Activated naive CD8-positive, alpha-beta T cell treated with anti-CD3 and anti-CD28 coated beads, Interleukin-2, amount 50 U/mL, for 24 hours (primary cell): ENCODE measurements around the gene FGF11.

Source experiments
- ATAC-seq: fragments of 150-1000 bp; cut with Tn5 transposase; one replicate; pipeline ENCODE4 v1.10.0; 2021
- DNase-seq: peaks from one replicate; pipeline ENCODE4 v3.0.0; 2021
- H3K27ac Mint-ChIP-seq: one replicate; pipeline ENCODE4 v1.8.0; 2021; ENCODE audit warnings: mild to moderate bottlenecking, mixed read lengths
- H3K27me3 Mint-ChIP-seq: one replicate; pipeline ENCODE4 v1.8.0; 2021; ENCODE audit warnings: mixed read lengths
- H3K36me3 Mint-ChIP-seq: one replicate; pipeline ENCODE4 v1.8.0; 2021; ENCODE audit warnings: low read depth, mixed read lengths
- H3K4me1 Mint-ChIP-seq: one replicate; pipeline ENCODE4 v1.8.0; 2021; ENCODE audit warnings: mixed read lengths
- H3K4me3 Mint-ChIP-seq: one replicate; pipeline ENCODE4 v1.8.0; 2021; ENCODE audit warnings: mild to moderate bottlenecking, moderate library complexity, mixed read lengths
- H3K9me3 Mint-ChIP-seq: one replicate; pipeline ENCODE4 v1.8.0; 2021; ENCODE audit warnings: mixed read lengths

The FGF11 gene

GRCh38 chr17:7444682-7445618 lies 5.6 kb downstream of the FGF11 start, which contains the start of gene CHRNB1:
CHRNB1 (plus strand) TSS chr17:7445061; CDS start chr17:7445128, 67 bp downstream.
- Mint-ChIP-seq H3K4me3 (peak within 1 kb of the TSS; percentile 60), H3K4me1 (peaks cover 31% of the 10 kb centered on the region), H3K9me3 (no peaks in the 10 kb centered on the region), H3K27ac (no peak within 1 kb of the TSS), H3K27me3 (peaks cover 55% of the 10 kb centered on the region), H3K36me3 (peaks cover 3% of the 10 kb centered on the region)
- ATAC-seq (peak; percentile 11), DNase-seq (peak; percentile 27)

GRCh38 chr17:7445619-7445968 lies 6.3 kb downstream of the FGF11 start:
- peak; percentile 29 for DNase-seq
- H3K27me3 Mint-ChIP-seq: peaks cover 49% of the 10 kb centered on the region
- H3K36me3 Mint-ChIP-seq: peaks cover 3% of the 10 kb centered on the region

GRCh38 chr17:7448461-7448860 lies 9.1 kb downstream of the FGF11 start:
- H3K27me3 Mint-ChIP-seq: peaks cover 27% of the 10 kb centered on the region
- H3K9me3 Mint-ChIP-seq: no peaks in the 10 kb centered on the region
- DNase-seq (no peak), ATAC-seq (no peak)
- peaks cover 21% of the 10 kb centered on the region for H3K4me1 Mint-ChIP-seq
- no peak overlapping the region for H3K27ac Mint-ChIP-seq
- peaks cover 3% of the 10 kb centered on the region for H3K36me3 Mint-ChIP-seq
- no peak overlapping the region for H3K4me3 Mint-ChIP-seq

More at GRCh38 chr17:7445619-7445968, 6.3 kb downstream of the FGF11 start:
- H3K4me1 Mint-ChIP-seq: peaks cover 26% of the 10 kb centered on the region
- H3K27ac Mint-ChIP-seq: no peak overlapping the region
- H3K9me3 Mint-ChIP-seq: no peaks in the 10 kb centered on the region
- peak overlapping the region; percentile 60 for H3K4me3 Mint-ChIP-seq
- ATAC-seq: peak; percentile 65

- peaks cover 6% of the 10 kb centered on the region for H3K36me3 Mint-ChIP-seq
- no peaks in the 10 kb centered on the region for H3K9me3 Mint-ChIP-seq
- H3K4me1 Mint-ChIP-seq: peaks cover 17% of the 10 kb centered on the region
These were observed 20.7 kb downstream of the FGF11 start for GRCh38 chr17:7459961-7460545.

GRCh38 chr17:7460850-7461660 lies 21.7 kb downstream of the FGF11 start:
- H3K4me3 Mint-ChIP-seq: no peak overlapping the region
- DNase-seq (no peak), ATAC-seq (no peak)
- no peaks in the 10 kb centered on the region for H3K27me3 Mint-ChIP-seq
- peaks cover 13% of the 10 kb centered on the region for H3K4me1 Mint-ChIP-seq
- peaks cover 6% of the 10 kb centered on the region for H3K36me3 Mint-ChIP-seq
- no peaks in the 10 kb centered on the region for H3K9me3 Mint-ChIP-seq
- no peak overlapping the region for H3K27ac Mint-ChIP-seq

More at GRCh38 chr17:7459961-7460545, 20.7 kb downstream of the FGF11 start:
- no peaks in the 10 kb centered on the region for H3K27me3 Mint-ChIP-seq
- H3K27ac Mint-ChIP-seq: peak overlapping the region; percentile 47
- DNase-seq (no peak), ATAC-seq (no peak)
- H3K4me3 Mint-ChIP-seq: no peak overlapping the region

- Mint-ChIP-seq H3K27me3 (no peaks in the 10 kb centered on the region), H3K9me3 (no peaks in the 10 kb centered on the region), H3K4me1 (peaks cover 11% of the 10 kb centered on the region), H3K36me3 (peaks cover 5% of the 10 kb centered on the region), H3K27ac (no peak overlapping the region), H3K4me3 (no peak overlapping the region)
- no peak for ATAC-seq
- DNase-seq: no peak
These were observed 23.4 kb downstream of the FGF11 start for GRCh38 chr17:7462474-7463371.

- H3K27ac Mint-ChIP-seq: no peak overlapping the region
- H3K27me3 Mint-ChIP-seq: no peaks in the 10 kb centered on the region
- no peak for ATAC-seq
These were observed 24.1 kb downstream of the FGF11 start for GRCh38 chr17:7463372-7463846.

GRCh38 chr17:7464081-7464480 lies 24.8 kb downstream of the FGF11 start:
- no peak for ATAC-seq
- DNase-seq: no peak
- no peak overlapping the region for H3K27ac Mint-ChIP-seq
- H3K9me3 Mint-ChIP-seq: no peaks in the 10 kb centered on the region
- H3K4me3 Mint-ChIP-seq: no peak overlapping the region
- H3K27me3 Mint-ChIP-seq: no peaks in the 10 kb centered on the region
- H3K36me3 Mint-ChIP-seq: peaks cover 6% of the 10 kb centered on the region
- H3K4me1 Mint-ChIP-seq: peaks cover 16% of the 10 kb centered on the region

More at GRCh38 chr17:7463372-7463846, 24.1 kb downstream of the FGF11 start:
- Mint-ChIP-seq H3K4me3 (no peak overlapping the region), H3K36me3 (peaks cover 5% of the 10 kb centered on the region), H3K4me1 (peaks cover 13% of the 10 kb centered on the region), H3K9me3 (no peaks in the 10 kb centered on the region)
- no peak for DNase-seq

- Mint-ChIP-seq H3K36me3 (peaks cover 6% of the 10 kb centered on the region), H3K27ac (no peak overlapping the region), H3K27me3 (no peaks in the 10 kb centered on the region), H3K9me3 (no peaks in the 10 kb centered on the region), H3K4me3 (no peak overlapping the region), H3K4me1 (peaks cover 15% of the 10 kb centered on the region)
- no peak for DNase-seq
- no peak for ATAC-seq
These were observed 26.4 kb downstream of the FGF11 start for GRCh38 chr17:7465597-7466275.

GRCh38 chr17:7466318-7466638 lies 27.0 kb downstream of the FGF11 start:
- DNase-seq (no peak), ATAC-seq (no peak)
- peak overlapping the region; percentile 71 for H3K27ac Mint-ChIP-seq
- H3K4me1 Mint-ChIP-seq: peaks cover 18% of the 10 kb centered on the region
- H3K9me3 Mint-ChIP-seq: no peaks in the 10 kb centered on the region
- no peak overlapping the region for H3K4me3 Mint-ChIP-seq
- peaks cover 3% of the 10 kb centered on the region for H3K36me3 Mint-ChIP-seq
- H3K27me3 Mint-ChIP-seq: no peaks in the 10 kb centered on the region

- H3K27me3 Mint-ChIP-seq: no peaks in the 10 kb centered on the region
- H3K4me3 Mint-ChIP-seq: no peak overlapping the region
- H3K9me3 Mint-ChIP-seq: no peaks in the 10 kb centered on the region
- peaks cover 23% of the 10 kb centered on the region for H3K4me1 Mint-ChIP-seq
- peak overlapping the region; percentile 71 for H3K27ac Mint-ChIP-seq
- peaks cover 3% of the 10 kb centered on the region for H3K36me3 Mint-ChIP-seq
- ATAC-seq: no peak
- DNase-seq: no peak
These were observed 27.5 kb downstream of the FGF11 start for GRCh38 chr17:7466639-7467341.

GRCh38 chr17:7467498-7467897 lies 28.2 kb downstream of the FGF11 start:
- DNase-seq: no peak
- H3K36me3 Mint-ChIP-seq: peaks cover 3% of the 10 kb centered on the region
- H3K4me1 Mint-ChIP-seq: peaks cover 26% of the 10 kb centered on the region
- ATAC-seq: no peak
- no peaks in the 10 kb centered on the region for H3K27me3 Mint-ChIP-seq
- H3K4me3 Mint-ChIP-seq: no peak overlapping the region
- peak overlapping the region; percentile 71 for H3K27ac Mint-ChIP-seq
- H3K9me3 Mint-ChIP-seq: no peaks in the 10 kb centered on the region

- Mint-ChIP-seq H3K27me3 (no peaks in the 10 kb centered on the region), H3K27ac (no peak overlapping the region), H3K4me3 (no peak overlapping the region), H3K36me3 (peaks cover 3% of the 10 kb centered on the region), H3K9me3 (no peaks in the 10 kb centered on the region), H3K4me1 (peaks cover 26% of the 10 kb centered on the region)
- DNase-seq (no peak), ATAC-seq (no peak)
These were observed 29.0 kb downstream of the FGF11 start for GRCh38 chr17:7468290-7468689.
